ENCODE measurements around the gene ADORA2A. TPM values are rescaled to one million over a fixed set of nuclear protein-coding genes. Genes with fewer than 3 reads are reported as not detected.

Gene ADORA2A
- total RNA-seq, 1 experiment from 2014 or later: 7.6 TPM

DNA sequence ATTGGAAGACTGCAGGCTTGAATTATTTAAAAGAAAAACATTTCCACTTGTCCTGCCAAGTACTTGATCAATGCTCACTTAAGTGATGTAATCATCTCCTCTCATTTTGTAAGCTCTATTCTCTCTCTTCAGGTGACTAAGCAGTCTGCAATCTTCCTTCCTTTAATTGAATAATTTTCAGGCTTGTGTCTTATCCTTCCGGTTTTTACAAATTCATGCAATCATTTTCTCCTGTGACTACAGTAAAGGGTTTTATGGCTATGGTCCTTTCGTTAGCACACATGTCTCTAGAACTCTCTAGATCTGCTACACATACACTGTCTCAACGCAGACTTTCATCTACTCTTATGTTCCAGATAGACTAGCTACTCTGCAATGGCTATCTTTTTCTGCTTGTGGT, 55.2 kb downstream of the ADORA2A start:
- Mint-ChIP-seq H3K36me3 (no peaks in the 10 kb centered on the region), H3K4me1 (peaks cover 5% of the 10 kb centered on the region), H3K27me3 (ENCODE audit: low read depth) (no peaks in the 10 kb centered on the region), H3K27ac (no peak overlapping the region; the same call in 1 of the 2 replicates), H3K9me3 (no peaks in the 10 kb centered on the region), H3K4me3 (no peak overlapping the region)
- no peak for ATAC-seq
- ChIA-PET CTCF (interaction anchor here (0.6 to 2.9 kb wide), 6 partner anchors 20 to 62 kb away, joined by 3 to 20 read pairs (median 3); no protein-coding TSS in a partner anchor), POLR2A (no interaction called here)
- no peak for DNase-seq (ENCODE audit: low spot score)
- TF ChIP-seq GABPB1 (CRISPR knock-in tag; IDR thresholded peaks at IDR 0.05): peak; percentile 90
- TF ChIP-seq, protein P1, sequence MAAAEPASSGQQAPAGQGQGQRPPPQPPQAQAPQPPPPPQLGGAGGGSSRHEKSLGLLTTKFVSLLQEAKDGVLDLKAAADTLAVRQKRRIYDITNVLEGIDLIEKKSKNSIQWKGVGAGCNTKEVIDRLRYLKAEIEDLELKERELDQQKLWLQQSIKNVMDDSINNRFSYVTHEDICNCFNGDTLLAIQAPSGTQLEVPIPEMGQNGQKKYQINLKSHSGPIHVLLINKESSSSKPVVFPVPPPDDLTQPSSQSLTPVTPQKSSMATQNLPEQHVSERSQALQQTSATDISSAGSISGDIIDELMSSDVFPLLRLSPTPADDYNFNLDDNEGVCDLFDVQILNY (CRISPR knock-in tag; IDR thresholded peaks at IDR 0.05): no peak
- TF ChIP-seq, protein P2, sequence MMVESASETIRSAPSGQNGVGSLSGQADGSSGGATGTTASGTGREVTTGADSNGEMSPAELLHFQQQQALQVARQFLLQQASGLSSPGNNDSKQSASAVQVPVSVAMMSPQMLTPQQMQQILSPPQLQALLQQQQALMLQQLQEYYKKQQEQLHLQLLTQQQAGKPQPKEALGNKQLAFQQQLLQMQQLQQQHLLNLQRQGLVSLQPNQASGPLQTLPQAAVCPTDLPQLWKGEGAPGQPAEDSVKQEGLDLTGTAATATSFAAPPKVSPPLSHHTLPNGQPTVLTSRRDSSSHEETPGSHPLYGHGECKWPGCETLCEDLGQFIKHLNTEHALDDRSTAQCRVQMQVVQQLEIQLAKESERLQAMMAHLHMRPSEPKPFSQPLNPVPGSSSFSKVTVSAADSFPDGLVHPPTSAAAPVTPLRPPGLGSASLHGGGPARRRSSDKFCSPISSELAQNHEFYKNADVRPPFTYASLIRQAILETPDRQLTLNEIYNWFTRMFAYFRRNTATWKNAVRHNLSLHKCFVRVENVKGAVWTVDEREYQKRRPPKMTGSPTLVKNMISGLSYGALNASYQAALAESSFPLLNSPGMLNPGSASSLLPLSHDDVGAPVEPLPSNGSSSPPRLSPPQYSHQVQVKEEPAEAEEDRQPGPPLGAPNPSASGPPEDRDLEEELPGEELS (CRISPR knock-in tag; IDR thresholded peaks at IDR 0.05): no peak

DNA sequence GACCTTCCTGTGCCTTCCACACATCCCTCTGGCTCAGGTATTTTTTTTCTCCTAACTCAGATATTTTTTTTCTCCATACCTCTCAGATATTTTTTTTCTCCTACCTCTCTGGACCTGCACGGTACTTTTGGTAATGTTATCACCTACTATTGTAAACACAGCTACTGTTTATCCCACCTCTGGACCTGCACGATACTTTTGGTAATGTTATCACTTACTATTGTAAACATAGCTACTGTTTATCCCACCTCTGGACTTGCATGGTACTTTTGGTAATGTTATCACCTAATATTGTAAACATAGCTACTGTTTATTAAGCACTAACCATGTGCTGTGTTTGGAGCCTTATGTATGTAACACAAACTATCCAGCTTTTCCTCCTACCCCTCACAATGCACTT, 55.6 kb downstream of the ADORA2A start:
- no peaks in the 10 kb centered on the region for H3K36me3 Mint-ChIP-seq

More for the DNA sequence above, 55.6 kb downstream of the ADORA2A start:
- Mint-ChIP-seq H3K4me3 (no peak overlapping the region), H3K27me3 (ENCODE audit: low read depth) (no peaks in the 10 kb centered on the region), H3K9me3 (no peaks in the 10 kb centered on the region), H3K27ac (no peak overlapping the region), H3K4me1 (peaks cover 5% of the 10 kb centered on the region)
- DNase-seq (ENCODE audit: low spot score) (no peak), ATAC-seq (no peak)
- ChIA-PET POLR2A (no interaction called here), CTCF (interaction anchor here (0.9 to 2.9 kb wide), 4 partner anchors 19 to 62 kb away, joined by 3 to 20 read pairs (median 4); no protein-coding TSS in a partner anchor)
- TF ChIP-seq, protein P3, sequence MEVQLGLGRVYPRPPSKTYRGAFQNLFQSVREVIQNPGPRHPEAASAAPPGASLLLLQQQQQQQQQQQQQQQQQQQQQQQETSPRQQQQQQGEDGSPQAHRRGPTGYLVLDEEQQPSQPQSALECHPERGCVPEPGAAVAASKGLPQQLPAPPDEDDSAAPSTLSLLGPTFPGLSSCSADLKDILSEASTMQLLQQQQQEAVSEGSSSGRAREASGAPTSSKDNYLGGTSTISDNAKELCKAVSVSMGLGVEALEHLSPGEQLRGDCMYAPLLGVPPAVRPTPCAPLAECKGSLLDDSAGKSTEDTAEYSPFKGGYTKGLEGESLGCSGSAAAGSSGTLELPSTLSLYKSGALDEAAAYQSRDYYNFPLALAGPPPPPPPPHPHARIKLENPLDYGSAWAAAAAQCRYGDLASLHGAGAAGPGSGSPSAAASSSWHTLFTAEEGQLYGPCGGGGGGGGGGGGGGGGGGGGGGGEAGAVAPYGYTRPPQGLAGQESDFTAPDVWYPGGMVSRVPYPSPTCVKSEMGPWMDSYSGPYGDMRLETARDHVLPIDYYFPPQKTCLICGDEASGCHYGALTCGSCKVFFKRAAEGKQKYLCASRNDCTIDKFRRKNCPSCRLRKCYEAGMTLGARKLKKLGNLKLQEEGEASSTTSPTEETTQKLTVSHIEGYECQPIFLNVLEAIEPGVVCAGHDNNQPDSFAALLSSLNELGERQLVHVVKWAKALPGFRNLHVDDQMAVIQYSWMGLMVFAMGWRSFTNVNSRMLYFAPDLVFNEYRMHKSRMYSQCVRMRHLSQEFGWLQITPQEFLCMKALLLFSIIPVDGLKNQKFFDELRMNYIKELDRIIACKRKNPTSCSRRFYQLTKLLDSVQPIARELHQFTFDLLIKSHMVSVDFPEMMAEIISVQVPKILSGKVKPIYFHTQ (CRISPR knock-in tag; IDR thresholded peaks at IDR 0.05): no peak
- TF ChIP-seq TCF7 (CRISPR knock-in tag; IDR thresholded peaks at IDR 0.05; ENCODE audit: low read depth) (no peak), FOXK1 (CRISPR knock-in tag; IDR thresholded peaks at IDR 0.05) (no peak), EMX1 (CRISPR knock-in tag; IDR thresholded peaks at IDR 0.05) (no peak), TP53 (CRISPR knock-in tag; IDR thresholded peaks at IDR 0.05) (no peak), ESRRA (CRISPR knock-in tag; IDR thresholded peaks at IDR 0.05; ENCODE audit: borderline replicate concordance) (no peak), GTF2I (CRISPR knock-in tag; conservative IDR thresholded peaks at IDR 0.05) (no peak)
- TF ChIP-seq, protein P4, sequence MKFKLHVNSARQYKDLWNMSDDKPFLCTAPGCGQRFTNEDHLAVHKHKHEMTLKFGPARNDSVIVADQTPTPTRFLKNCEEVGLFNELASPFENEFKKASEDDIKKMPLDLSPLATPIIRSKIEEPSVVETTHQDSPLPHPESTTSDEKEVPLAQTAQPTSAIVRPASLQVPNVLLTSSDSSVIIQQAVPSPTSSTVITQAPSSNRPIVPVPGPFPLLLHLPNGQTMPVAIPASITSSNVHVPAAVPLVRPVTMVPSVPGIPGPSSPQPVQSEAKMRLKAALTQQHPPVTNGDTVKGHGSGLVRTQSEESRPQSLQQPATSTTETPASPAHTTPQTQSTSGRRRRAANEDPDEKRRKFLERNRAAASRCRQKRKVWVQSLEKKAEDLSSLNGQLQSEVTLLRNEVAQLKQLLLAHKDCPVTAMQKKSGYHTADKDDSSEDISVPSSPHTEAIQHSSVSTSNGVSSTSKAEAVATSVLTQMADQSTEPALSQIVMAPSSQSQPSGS (CRISPR knock-in tag; IDR thresholded peaks at IDR 0.05; ENCODE audit: borderline replicate concordance, low read depth): no peak
- TF ChIP-seq, protein P5, sequence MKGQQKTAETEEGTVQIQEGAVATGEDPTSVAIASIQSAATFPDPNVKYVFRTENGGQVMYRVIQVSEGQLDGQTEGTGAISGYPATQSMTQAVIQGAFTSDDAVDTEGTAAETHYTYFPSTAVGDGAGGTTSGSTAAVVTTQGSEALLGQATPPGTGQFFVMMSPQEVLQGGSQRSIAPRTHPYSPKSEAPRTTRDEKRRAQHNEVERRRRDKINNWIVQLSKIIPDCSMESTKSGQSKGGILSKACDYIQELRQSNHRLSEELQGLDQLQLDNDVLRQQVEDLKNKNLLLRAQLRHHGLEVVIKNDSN (CRISPR knock-in tag; IDR thresholded peaks at IDR 0.05): no peak
- TF ChIP-seq, protein P6, sequence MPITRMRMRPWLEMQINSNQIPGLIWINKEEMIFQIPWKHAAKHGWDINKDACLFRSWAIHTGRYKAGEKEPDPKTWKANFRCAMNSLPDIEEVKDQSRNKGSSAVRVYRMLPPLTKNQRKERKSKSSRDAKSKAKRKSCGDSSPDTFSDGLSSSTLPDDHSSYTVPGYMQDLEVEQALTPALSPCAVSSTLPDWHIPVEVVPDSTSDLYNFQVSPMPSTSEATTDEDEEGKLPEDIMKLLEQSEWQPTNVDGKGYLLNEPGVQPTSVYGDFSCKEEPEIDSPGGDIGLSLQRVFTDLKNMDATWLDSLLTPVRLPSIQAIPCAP (CRISPR knock-in tag; IDR thresholded peaks at IDR 0.05): no peak
- TF ChIP-seq, protein P7, sequence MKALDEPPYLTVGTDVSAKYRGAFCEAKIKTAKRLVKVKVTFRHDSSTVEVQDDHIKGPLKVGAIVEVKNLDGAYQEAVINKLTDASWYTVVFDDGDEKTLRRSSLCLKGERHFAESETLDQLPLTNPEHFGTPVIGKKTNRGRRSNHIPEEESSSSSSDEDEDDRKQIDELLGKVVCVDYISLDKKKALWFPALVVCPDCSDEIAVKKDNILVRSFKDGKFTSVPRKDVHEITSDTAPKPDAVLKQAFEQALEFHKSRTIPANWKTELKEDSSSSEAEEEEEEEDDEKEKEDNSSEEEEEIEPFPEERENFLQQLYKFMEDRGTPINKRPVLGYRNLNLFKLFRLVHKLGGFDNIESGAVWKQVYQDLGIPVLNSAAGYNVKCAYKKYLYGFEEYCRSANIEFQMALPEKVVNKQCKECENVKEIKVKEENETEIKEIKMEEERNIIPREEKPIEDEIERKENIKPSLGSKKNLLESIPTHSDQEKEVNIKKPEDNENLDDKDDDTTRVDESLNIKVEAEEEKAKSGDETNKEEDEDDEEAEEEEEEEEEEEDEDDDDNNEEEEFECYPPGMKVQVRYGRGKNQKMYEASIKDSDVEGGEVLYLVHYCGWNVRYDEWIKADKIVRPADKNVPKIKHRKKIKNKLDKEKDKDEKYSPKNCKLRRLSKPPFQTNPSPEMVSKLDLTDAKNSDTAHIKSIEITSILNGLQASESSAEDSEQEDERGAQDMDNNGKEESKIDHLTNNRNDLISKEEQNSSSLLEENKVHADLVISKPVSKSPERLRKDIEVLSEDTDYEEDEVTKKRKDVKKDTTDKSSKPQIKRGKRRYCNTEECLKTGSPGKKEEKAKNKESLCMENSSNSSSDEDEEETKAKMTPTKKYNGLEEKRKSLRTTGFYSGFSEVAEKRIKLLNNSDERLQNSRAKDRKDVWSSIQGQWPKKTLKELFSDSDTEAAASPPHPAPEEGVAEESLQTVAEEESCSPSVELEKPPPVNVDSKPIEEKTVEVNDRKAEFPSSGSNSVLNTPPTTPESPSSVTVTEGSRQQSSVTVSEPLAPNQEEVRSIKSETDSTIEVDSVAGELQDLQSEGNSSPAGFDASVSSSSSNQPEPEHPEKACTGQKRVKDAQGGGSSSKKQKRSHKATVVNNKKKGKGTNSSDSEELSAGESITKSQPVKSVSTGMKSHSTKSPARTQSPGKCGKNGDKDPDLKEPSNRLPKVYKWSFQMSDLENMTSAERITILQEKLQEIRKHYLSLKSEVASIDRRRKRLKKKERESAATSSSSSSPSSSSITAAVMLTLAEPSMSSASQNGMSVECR (CRISPR knock-in tag; IDR thresholded peaks at IDR 0.05; ENCODE audit: borderline replicate concordance): no peak

Data from WTC11 (cell line).